Myocyte (in vitro differentiated cells): ENCODE results near the gene GPR152. TPM values are rescaled to one million over a fixed set of nuclear protein-coding genes. Genes with fewer than 3 reads are reported as not detected.
"Not testable (repeated sequence)": the region's sequence is repeated elsewhere in the genome, so short reads cannot be mapped to it uniquely, and the experiment has no call there.

Experiments
- DNase-seq: peaks from one replicate; pipeline ENCODE4 v3.0.0-alpha.2; 2012; ENCODE audit warnings: low read depth
- total RNA-seq: library from RNA; depleted of rRNA; stranded (reverse); fragments of >200 nt; gene quantifications from 2 replicates; pipeline ENCODE4 v1.2.3, GENCODE V29; 2014

GPR152 gene
- total RNA-seq, 1 donor from 2014 or later = not detected

GRCh38 chr11:67410984-67411784, 41.3 kb downstream of the GPR152 start:
- DNase-seq = no peak

GRCh38 chr11:67410369-67410831, 42.1 kb downstream of the GPR152 start:
- no peak for DNase-seq

- no peak for DNase-seq
Measured at GRCh38 chr11:67409781-67410368, 42.7 kb downstream of the GPR152 start.

- no peak for DNase-seq
Measured at GRCh38 chr11:67409261-67409666, 43.3 kb downstream of the GPR152 start.

- DNase-seq = no peak
Measured at GRCh38 chr11:67408437-67409200, 43.9 kb downstream of the GPR152 start.

- no peak for DNase-seq
Measured at GRCh38 chr11:67407688-67408163, 44.8 kb downstream of the GPR152 start.

- DNase-seq = peak; percentile 49
Measured at GRCh38 chr11:67406969-67407687, 45.4 kb downstream of the GPR152 start.

GRCh38 chr11:67406420-67406968, 46.0 kb downstream of the GPR152 start:
- DNase-seq = no peak

- no peak for DNase-seq
Measured at GRCh38 chr11:67405688-67406339, 46.7 kb downstream of the GPR152 start.

- no peak for DNase-seq
Measured at GRCh38 chr11:67405196-67405567, 47.3 kb downstream of the GPR152 start.

GRCh38 chr11:67404515-67405195, 47.9 kb downstream of the GPR152 start:
- DNase-seq = no peak

- DNase-seq = not testable (repeated sequence)
Measured at GRCh38 chr11:67403085-67403484, 49.4 kb downstream of the GPR152 start.

GRCh38 chr11:67402192-67402839, 50.2 kb downstream of the GPR152 start:
- not testable (repeated sequence) for DNase-seq

- peak; percentile 87 for DNase-seq
Measured at GRCh38 chr11:67401495-67402191, 50.9 kb downstream of the GPR152 start, which contains the start of gene PPP1CA. Gene PPP1CA (minus strand): TSS chr11:67401858. CDS start chr11:67401782, 76 bp downstream.
